COLO829 (cell line): ENCODE data around the gene PCBP3.
"Not testable (repeated sequence)": the region's sequence is repeated elsewhere in the genome, so short reads cannot be mapped to it uniquely, and the experiment has no call there.

ENCODE experiments used
- DNase-seq: peaks from one replicate; pipeline ENCODE4 v3.0.0; 2012; ENCODE audit warnings: low spot score

PCBP3 gene

DNA sequence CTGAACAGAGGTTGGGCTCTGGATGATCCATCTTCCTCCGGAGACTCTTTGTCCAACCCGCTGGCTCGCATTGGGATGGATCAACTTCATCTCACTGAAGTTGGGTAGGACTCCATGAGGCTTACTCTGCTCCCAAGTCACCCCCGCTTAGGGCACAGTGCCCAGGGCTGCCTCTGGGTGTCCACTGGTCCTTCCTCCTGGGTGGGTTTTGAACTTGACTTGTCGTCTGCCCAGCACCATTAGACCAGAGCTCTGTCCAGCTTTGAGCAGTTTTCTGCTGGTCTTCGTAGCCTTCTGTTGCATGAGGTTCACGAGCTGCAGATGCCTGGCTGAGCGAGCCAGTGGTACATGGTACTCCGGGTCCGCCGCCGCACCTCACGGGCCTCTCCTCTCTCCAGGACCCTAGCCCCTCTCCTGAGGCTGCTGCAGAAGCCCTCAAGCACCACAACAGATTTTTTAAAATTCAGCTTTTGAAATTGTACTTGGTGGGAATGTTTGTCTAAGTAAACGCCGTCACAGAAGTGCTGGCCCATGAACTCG, 304.3 kb downstream of the PCBP3 start:
- DNase-seq, result no peak

DNA sequence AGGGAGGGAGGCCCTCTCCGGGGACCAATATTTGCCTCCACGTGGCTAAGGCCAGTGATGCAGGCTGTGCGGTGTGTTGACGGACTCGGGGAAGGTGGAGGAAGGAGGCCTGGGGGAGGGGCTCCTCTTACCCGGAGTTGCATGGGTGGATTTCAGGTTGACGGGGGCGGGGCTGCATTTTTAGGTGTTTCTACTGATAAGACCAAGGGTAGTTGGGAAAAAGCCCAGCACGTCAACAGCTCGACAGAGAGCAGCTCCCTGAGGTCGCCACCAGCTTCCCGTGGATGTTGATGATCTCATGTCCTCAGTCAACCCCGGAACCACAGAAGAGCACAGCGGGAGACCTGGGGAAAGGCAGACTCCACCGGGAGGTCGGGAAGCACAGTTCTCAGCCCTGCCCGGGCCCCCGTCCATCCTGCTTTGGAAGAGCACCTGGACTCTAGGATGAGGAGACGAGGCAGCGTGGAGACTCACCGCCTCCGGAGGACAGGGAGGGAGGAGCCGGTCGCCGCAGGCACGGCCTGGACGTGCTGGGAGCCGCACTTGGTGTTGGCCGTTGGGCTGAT, 305.1 kb downstream of the PCBP3 start:
- no peak for DNase-seq

DNA sequence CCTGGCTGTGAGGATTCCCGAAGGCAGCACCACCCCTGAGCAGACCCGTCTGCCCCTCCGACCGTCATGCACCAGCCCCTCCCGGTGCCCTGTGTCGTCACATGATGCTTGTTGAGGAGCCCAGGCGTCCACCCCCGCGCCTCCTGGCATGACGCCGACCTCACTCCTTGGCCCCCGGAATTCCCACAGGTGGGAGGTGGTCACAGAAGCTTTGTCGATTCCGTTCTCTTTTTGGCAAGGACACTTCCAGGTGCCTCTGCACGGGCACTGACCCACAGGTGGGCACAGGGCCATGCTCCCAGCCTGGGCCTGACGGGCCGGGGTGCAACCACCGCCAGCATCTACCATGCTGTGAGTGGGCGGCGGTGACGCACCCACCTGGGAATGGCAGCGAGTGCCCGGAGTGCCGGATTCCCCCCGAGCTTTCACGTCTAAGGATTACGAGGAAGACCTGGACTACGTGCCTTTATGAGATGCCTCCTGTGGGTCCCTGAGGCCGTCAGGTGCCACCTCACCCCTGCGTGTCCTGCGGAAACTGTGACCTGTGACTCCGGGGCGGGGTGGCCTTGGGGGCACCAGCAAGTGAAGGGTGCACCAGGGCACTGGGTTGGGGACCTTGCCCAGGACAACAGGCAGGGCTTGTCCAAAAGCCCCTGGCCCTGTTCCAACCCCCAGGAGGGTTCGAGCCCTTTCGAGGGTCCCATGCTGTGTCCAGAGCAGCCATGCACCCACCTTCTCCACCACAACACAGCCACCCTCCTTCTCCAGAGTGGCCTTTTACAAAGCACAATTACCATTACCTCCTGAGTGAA, 306.6 kb downstream of the PCBP3 start:
- no peak for DNase-seq

DNA sequence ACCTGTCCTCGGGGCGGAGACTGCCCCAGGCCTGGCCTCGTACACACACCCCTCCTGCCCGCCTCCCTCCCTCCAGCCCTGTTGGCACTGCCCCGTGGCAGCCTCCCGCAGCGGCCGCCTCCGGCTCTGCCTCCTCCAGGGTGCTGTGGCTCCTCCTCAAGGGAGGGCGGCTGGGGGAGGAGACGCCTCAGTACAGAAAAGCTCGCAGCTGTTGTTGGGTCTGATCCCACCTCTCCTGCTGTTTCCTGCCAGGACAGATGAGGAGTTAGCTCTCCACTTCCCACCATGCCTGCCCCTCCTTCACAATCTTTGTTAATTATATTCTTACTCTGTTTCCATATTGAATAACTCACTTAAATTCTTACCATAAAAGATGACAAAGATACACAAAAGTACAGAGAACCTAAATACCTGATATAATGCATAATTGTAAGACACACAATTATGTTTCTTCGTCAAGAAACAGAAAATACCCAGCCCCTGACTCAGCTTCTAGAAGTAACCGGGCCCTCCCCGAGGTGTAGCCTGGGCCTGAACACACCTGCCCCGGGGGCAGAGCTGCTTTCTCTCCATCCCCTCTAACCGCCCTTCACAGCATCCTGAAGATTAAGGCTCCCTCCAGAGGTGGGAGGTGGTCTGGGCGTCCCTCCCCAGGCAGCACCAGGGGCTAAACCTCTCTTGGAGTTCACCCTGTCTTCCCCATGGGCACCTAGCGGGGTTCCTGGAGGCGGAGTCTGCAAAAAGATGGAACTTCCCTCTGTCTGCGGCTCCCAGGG, 307.4 kb downstream of the PCBP3 start:
- DNase-seq, result peak; percentile 29

DNA sequence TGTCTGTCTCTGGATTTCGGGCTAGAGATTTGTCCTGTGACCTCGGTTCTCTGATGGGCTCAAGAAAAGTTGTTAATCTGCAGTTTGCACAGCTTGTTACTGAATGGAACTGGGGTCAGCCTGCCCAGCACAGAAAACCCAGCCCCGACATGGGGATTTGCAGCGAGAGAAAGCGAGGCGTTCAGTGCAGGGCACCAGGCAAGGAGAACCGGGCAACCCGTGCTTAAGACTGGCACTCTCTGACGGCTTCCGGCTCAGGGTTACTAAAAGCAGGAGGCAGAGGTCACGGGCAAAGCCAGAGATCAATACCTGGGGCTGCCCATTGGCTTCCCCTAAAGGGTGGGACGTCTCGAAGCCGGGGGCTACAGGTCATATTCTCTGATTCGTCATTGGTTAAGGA, 308.2 kb downstream of the PCBP3 start:
- no peak for DNase-seq

DNA sequence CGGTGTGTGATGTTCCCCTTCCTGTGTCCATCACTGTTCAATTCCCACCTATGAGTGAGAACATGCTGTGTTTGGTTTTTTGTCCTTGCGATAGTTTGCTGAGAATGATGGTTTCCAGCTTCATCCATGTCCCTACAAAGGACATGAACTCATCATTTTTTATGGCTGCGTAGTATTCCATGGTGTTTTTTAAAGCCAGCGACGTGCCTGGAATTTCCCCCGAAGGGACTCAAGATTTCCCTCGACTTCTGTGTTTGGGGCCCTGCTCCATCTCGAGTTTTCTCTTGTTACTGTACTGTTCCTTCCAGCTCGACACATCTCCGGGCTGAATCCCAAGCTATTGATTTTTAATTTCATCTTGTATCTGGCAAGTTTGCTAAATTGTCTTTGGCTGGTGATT, 309.0 kb downstream of the PCBP3 start:
- not testable (repeated sequence) for DNase-seq

DNA sequence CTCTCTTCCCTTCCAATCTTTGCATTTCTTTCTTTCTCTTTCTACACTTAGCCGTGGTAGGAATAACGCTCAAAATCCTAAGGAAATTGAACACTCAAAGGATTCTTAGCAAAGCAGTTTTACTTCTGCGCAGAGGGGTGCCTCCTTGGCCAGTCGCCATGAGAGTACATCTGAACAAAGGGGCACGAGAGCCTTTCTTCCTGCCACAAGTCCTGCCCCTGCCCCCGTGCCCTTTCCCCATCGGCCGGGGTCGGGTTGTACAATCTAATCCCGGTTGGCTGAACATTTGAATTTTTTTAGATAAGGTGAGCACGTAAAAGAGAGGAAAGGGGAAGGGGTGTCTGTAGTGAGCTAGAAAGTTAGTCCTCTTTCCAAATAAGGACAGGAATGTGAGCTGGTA, 309.4 kb downstream of the PCBP3 start:
- no peak for DNase-seq

DNA sequence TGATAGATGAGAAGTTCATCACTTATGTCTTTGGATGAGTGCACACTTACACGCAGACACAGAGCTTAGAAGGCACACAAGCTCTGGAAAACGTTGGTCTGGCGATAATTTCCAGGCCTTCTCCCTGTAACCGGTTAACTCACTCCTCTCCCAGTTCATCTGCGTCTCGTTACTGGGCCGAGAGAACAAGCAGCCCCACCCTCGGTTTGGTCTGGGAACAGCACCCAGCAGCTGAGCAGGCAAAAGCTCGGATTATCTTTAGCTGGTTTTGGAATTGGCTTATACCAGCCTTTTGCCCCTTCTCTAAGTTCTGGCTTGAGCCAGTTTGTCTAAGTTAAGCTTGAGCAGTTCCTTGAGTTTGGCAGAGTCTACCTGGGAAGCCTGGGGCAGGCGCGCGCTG, 310.7 kb downstream of the PCBP3 start:
- DNase-seq, result no peak

DNA sequence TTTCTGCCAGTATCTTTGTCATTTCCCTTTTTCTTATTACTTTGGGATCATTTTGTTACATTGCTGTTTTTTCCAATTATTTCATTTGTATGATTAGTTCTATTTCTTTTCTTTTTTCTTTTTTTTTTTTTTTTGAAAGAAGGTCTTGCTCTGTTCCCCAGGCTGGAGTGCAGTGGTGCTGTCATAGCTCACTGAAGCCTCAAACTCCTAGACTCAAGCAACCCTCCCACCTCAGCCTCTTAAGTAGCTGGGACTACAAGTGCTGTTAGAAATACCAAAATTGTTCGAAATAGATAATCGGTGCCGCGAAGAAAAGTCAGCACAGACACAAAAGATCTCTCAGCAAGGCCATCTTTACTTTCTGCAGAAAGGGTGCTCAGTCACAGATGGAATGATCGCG, 311.4 kb downstream of the PCBP3 start:
- DNase-seq, result no peak

DNA sequence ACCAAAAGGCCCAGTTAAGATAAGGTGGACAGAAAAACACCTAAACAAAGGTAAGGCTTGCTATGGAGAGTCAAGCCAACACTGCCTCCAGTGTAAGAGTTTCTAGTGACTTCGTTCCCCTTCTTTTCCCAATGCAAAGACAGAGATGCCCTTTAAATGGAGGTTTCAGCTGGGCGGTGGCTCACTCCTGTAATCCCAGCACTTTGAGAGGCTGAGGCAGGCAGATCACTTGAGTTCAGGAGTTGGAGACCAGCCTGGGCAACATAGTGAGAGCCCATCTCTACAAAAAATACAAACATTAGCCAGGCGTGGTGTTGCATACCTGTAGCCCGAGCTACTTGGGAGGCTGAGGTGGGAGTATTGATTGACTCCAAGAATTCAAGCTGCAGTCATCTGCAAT, 314.0 kb downstream of the PCBP3 start:
- DNase-seq, result no peak

DNA sequence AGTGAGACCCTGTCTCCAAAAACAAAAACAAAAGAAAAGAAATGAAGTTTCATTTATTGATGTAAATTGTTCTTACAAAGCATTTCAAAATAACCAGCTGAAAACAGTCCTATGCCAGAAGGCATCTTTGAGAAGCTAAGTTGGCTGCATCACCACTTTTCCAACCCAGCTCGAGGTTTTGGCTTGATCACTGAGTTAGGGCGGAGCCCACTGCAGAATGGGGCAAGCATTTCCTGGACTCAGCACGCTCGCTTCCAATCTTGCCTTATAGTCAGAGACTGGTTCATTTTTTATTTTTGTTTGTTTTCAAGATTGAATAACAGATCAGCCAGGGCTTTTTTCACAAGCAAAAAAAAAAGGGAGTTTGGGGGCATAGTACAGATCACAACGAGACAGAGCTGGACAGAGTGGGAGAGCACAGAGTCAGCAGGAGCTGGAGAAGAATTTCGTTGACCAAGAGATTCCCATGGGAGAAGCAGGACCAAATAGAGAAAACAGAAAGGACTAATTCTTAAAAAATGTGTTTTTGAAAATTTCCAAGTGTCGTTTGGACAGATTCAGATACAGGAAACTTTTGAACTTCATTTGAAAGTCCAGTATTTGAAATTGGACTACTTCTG, 314.6 kb downstream of the PCBP3 start:
- DNase-seq, result no peak

DNA sequence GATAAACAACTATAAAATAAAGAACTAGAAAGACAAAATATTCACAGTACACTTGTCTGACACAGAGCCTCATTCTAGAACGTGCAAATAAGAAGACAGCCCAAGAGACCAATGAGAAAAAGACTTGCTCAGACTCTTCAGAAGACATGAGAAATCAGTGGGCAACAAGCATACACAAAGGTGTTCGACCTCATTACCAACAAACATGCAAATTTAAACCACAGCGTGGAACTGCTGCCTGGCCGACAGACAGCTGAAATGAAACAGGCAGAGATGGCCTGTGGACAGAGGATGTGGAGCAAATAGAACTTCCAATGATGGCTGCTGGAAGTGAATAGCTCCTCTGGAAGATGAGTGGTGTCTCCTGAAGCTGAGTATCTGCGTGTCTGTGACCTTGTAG, 315.7 kb downstream of the PCBP3 start:
- DNase-seq, result no peak

DNA sequence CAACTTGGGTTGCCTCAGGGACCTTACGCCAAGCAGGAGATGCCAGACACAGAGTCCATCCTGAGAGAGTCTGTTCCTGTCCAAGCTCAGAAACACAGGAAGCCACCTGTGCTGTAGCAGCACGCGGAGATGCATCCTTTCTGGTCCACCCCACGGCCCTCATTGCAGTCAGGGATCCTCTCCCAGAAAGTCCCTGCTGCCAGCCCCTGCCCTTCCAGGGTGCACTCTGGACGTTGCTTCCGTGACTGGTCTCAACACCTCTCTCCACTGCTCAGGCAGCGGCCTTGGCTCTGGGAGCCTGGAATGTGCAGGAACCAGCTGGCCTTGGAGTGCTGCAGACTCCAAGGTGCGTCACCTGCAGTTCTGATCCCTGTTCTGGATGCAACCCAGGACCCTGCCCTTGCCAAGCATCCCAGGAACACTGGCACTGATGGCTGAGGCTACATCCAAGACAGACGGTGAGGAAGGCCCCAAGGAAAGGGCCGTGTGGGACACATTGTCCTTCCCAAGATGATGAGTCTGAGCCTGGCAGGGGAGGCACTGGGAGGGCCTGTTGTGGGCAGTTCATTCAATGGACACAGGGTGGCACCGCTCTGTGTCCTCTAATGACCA, 316.4 kb downstream of the PCBP3 start:
- DNase-seq, result no peak

DNA sequence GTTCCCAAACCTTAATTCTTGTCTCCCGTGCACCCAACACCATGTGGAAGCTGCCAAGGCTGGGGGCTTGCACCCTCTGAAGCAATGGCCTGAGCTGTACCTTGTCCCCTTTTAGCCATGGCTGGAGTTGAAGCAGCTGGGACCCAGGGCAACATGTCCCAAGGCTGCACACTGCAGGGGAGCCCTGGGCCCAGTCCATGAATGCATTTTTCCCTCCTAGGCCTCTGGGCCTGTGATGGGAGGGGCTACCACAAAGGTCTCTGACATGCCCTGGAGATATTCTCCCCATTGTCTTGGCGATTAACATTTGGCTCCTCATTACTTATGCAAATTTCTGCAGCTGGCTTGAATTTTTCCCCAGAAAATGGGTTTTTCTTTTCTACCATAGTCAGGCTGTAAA, 317.9 kb downstream of the PCBP3 start:
- not testable (repeated sequence) for DNase-seq

DNA sequence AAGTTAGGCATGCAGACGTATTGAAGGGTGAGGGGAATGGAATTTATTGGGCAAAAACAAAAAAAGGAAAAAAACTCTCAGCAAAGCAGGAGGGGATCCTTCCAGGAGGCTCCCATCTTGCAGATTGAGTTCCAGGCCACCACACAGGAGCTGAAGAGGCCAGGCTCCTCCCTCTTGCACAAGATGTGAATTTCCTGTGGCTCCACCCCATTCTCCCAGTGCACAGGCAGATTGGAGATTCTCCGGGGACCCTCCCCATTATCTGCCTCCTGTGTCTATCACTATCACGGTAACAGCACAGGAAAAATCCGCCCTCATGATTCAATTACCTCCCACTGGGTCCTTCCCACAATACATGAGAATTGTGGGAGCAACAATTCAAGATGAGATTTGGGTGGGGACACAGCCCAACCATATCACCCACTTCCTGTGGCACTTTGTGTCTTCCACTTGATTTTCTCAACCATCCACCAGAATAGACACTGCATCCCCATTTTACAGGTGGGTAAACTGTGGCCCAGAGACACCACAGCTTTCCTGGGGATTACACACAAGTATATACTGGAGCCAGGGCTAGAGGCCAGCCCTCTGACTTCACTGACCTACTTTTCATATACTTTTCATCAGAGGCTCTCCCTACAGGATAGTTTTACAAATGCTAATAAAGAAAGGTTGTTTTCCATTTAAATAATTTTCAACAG, 319.2 kb downstream of the PCBP3 start:
- no peak for DNase-seq

DNA sequence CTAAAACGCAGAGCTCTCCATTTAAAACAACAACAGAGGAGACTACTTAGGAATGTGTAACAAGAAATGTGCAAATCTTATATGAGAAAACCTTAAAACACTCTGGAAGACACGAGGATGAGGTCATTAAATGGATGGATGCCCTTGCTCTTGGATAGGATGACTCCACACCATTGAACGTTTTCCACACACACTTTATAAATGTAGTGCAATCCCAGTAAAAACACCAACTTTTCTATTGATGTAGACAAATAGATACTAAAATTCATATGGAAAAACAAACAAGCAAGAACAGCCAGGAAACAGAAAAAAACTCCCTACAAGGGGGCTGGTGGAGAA, 319.7 kb downstream of the PCBP3 start:
- no peak for DNase-seq

DNA sequence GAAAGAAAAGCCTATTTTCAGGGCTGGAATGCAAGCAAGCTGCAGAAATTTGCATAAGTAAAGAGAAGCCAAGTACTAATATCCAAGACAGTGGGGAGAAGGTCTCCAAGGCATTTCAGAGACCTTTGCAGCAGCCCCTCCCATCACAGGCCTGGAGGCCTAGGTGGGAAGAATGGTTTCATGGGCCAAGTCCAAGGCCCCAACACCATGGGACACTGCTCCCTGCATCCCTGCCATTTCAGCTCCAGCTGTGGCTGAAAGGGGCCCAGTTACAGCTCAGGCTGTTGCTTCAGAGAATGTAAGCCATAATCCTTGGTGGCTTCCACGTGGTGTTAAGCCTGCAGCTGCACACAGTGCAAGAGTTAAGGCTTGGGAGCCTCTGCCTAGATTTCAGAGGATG, 321.1 kb downstream of the PCBP3 start:
- no peak for DNase-seq

DNA sequence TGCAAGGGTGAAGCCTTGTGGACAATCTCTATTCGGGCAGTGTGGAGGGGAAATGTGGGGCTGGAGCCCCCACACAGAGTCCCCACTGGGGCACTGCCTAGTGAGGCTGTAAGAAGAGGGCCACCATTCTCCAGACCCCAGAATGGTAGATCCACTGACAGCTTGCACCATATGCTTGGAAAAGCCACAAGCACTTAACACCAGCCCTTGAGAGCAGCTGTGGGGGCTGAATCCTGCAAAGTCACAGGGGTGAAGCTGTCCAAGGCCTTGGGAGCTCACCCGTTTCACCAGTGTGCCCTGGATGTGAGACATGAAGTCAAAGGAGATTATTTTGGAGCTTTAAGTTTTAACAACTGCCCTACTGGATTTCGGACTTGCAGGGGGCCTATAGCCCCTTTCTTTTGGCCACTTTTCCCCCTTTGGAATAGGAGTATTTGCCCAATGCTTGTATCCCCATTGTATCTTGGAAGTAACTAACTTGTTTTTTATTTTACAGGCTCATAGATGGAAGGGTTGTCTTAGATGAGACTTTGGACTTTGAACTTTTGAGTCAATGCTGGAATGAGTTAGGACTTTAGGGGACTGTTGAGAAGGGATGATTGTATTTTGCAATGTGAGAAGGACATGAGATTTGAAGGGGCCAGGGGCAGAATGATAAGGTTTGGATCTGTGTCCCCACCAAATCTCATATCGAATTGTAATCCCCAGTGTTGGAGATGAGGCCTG, 321.7 kb downstream of the PCBP3 start:
- no peak for DNase-seq

DNA sequence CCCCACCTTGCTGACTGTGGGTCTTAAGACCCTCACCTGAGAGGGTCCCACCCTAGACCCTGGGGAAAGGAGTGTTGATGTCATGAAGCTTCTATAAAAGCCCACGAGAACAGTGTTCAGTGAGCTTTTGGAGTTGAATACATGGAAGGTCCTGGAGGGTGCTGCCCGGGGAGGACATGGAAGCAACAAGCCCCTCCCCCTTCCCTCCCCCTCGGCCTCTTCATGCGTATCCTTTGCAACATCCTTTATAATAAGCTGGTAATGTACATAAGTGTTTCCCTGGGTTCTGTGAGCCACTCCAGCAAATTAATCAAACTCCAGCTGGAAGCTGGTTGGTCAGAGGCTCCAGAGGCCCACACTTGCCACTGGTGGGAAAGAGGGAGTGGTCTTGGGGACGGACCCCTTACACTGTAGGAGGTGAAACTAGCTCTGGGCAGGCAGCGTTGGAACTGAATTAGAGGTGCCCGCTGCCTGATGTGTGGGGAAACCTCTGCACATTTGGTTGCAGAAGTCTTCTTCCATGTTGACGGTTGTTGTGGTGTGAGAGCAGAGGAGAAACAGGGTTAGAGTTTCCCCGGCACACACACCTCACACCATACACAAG, 323.4 kb downstream of the PCBP3 start:
- no peak for DNase-seq

DNA sequence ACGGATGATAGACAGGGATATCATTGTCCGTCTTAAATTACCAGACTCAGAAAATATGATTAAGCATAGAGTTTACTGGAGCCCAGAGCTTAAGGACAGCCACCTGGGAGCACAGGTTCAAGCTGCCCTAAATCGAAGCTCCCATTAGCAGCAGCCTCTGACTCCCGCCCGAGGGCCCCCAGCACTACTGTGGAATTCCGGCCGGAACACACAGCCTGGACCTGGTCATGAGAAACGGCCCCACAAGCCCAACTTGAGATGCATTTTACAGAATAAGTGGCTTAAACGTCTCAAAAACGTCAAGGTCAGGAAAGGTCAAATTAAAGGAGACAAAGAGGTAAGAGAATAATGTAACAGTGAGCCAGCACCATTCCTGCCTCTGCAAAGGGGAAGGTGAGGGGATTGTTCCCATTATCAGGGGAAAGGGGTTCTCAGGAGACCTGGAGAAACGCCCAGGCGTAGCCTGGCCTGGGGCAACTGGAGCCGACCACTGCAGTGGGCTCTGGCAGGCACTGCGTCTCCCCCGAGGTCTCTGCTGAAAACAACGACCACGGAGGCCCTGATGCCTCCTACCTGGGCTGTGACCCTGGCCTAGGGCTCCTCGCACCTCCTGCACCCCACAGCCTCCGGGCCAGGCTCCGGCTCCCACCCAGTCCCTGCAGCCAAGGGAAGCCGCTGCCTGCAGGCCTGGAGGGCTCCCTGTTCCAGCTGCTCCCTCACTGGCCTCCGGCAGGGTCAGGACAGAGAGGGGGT, 326.6 kb downstream of the PCBP3 start:
- DNase-seq, result no peak
